Vagina (tissue), 2 donors: ENCODE measurements around the gene HLTF. TPM values are rescaled to one million over a fixed set of nuclear protein-coding genes. Genes with fewer than 3 reads are reported as not detected.

Source experiments
- DNase-seq, 2 donors: peaks; one replicate each; pipeline ENCODE4 v3.0.0-alpha.2; 2017; ENCODE audit errors: extremely low spot score in 2 of 2
- H3K27ac ChIP-seq: fragments of 200-600 bp; sonication (generic); one replicate; pipeline ENCODE4 v1.5.1; 2019
- H3K27me3 ChIP-seq: fragments of 200-600 bp; sonication (generic); one replicate; pipeline ENCODE4 v1.5.1; 2019
- H3K36me3 ChIP-seq, 2 donors: fragments of 200-600 bp; sonication (generic); one replicate each; pipeline ENCODE4 v1.5.1; 2017 to 2019
- H3K4me1 ChIP-seq: fragments of 200-600 bp; sonication (generic); one replicate; pipeline ENCODE4 v1.5.1; 2019
- H3K4me3 ChIP-seq, 2 donors: fragments of 200-600 bp; sonication (generic); 1 replicate in 1 of 2; 2 replicates in 1 of 2; pipeline ENCODE4 v1.5.1; 2016 to 2019
- H3K9me3 ChIP-seq: fragments of 200-600 bp; sonication (generic); one replicate; pipeline ENCODE4 v1.5.1; 2019
- POLR2A ChIP-seq, 2 donors: fragments of 450-650 bp; IDR thresholded peaks; one replicate each; pipeline ENCODE4 v1.6.1; 2017; ENCODE audit warnings: antibody characterized with exemption in 2 of 2, mild to moderate bottlenecking in 2 of 2, moderate library complexity in 2 of 2
- POLR2AphosphoS5 ChIP-seq, 2 donors: sonication (generic); formaldehyde crosslinking; IDR thresholded peaks; one replicate each; pipeline ENCODE4 v1.9.0; 2017; ENCODE audit warnings: antibody characterized with exemption in 2 of 2, mild to moderate bottlenecking in 2 of 2, low read depth in 1 of 2; ENCODE audit not compliant: insufficient read depth in 1 of 2
- intact Hi-C: fragments of 100-400 bp; cut with DNase I; formaldehyde crosslinking; loops from one replicate; pipeline ENCODE4 v1.15.1; 2023
- total RNA-seq: library from RNA; depleted of rRNA; stranded (reverse); fragments of >200 nt; gene quantifications from one replicate; pipeline ENCODE4 v1.2.3, GENCODE V29; 2016
- TF ChIP-seq, protein P1 (sequence below), 3 experiments: fragments of 450-650 bp in 2 of 3; fragments of 200-600 bp in 1 of 3; sonication (generic) in 1 of 3; IDR thresholded peaks; one replicate each; pipeline ENCODE4 v1.5.1; 2017 to 2019; ENCODE audit warnings: antibody characterized with exemption in 3 of 3, mild to moderate bottlenecking in 2 of 3, moderate library complexity in 2 of 3

The HLTF gene
- total RNA-seq, 1 donor from 2014 or later, result 27.0 TPM

DNA sequence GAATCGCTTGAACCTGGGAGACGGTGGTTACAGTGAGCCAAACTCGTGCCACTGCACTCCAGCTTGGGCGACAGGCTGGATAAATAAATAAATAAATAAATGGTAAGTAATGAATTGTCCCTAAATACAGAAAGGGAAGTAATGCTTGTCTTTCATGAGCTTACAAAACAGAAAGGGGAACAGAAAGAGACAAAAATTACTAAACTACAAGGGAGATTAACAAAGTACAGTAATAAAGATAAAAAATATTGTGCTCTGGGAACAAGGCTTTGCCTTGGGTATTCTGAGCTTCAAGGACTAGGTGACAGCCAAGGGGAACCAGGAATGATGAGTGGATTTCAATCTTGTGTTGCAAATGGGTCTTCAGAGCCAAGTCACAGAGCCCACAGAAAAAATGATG lies 9.2 kb upstream of the HLTF start:
- Histone ChIP-seq H3K36me3 (no peaks in the 10 kb centered on the region), H3K9me3 (no peaks in the 10 kb centered on the region), H3K4me1 (no peaks in the 10 kb centered on the region), H3K4me3 (no peak overlapping the region), H3K27ac (no peak overlapping the region), H3K27me3 (no peaks in the 10 kb centered on the region)
- TF ChIP-seq POLR2AphosphoS5 (IDR thresholded peaks at IDR 0.05; ENCODE audit: insufficient read depth in 1 of 2, low read depth in 1 of 2), result no peak
- TF ChIP-seq, protein P1, sequence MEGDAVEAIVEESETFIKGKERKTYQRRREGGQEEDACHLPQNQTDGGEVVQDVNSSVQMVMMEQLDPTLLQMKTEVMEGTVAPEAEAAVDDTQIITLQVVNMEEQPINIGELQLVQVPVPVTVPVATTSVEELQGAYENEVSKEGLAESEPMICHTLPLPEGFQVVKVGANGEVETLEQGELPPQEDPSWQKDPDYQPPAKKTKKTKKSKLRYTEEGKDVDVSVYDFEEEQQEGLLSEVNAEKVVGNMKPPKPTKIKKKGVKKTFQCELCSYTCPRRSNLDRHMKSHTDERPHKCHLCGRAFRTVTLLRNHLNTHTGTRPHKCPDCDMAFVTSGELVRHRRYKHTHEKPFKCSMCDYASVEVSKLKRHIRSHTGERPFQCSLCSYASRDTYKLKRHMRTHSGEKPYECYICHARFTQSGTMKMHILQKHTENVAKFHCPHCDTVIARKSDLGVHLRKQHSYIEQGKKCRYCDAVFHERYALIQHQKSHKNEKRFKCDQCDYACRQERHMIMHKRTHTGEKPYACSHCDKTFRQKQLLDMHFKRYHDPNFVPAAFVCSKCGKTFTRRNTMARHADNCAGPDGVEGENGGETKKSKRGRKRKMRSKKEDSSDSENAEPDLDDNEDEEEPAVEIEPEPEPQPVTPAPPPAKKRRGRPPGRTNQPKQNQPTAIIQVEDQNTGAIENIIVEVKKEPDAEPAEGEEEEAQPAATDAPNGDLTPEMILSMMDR (IDR thresholded peaks at IDR 0.05), result no peak
- no peak for TF ChIP-seq POLR2A (IDR thresholded peaks at IDR 0.05)
- no peak for DNase-seq
- intact Hi-C loops, result no loop called here

DNA sequence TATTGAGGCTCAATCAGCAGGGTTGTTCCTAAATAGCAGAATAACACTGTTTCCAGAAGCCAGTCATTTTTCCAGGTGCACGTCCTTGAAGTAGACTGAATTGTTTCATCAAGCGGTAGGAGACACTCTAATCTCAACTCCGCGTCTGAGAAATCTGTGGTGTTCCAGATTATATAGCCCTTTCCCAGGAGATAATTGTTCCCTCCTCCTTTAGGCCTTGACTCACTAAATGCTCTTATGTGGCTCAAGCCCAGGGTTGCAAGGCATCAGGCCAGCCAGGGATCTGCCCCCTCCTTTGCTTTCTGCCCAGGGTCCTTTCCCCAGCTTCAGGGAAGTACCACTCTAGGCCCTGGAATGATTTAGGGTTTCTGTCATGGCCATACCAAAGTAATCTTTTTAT lies 5.7 kb upstream of the HLTF start:
- no peaks in the 10 kb centered on the region for H3K4me1 ChIP-seq
- no peak for DNase-seq
- intact Hi-C loops, result no loop called here
- TF ChIP-seq POLR2AphosphoS5 (IDR thresholded peaks at IDR 0.05; ENCODE audit: insufficient read depth in 1 of 2, low read depth in 1 of 2) (no peak), POLR2A (IDR thresholded peaks at IDR 0.05) (no peak)
- TF ChIP-seq, protein P1 (IDR thresholded peaks at IDR 0.05), result no peak
- H3K36me3 ChIP-seq, result no peaks in the 10 kb centered on the region
- H3K9me3 ChIP-seq, result no peaks in the 10 kb centered on the region
- no peak overlapping the region for H3K27ac ChIP-seq
- no peak overlapping the region for H3K4me3 ChIP-seq
- H3K27me3 ChIP-seq, result no peaks in the 10 kb centered on the region

DNA sequence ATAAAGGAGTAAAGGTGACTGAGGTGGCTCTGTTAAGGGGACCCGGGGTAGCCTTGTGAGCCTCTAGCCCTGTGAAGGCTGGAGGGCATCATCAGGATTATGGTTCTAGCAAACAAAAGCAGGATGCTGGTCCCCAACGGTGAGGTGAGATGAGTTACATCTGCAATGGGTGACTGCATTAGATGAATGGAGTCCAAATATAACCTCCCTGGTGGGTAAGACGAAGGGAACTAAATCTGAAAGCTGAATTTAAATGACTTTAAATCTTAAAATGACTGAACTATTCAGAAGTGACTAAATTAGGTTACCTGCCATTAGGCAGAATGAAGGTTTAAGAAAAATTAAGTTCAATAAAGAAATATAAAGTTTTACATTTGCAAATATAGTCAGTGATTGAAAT lies 4.6 kb upstream of the HLTF start:
- no peaks in the 10 kb centered on the region for H3K27me3 ChIP-seq
- no peaks in the 10 kb centered on the region for H3K4me1 ChIP-seq
- H3K9me3 ChIP-seq, result no peaks in the 10 kb centered on the region
- no peak overlapping the region for H3K27ac ChIP-seq
- no peak overlapping the region for H3K4me3 ChIP-seq
- no peaks in the 10 kb centered on the region for H3K36me3 ChIP-seq
- no peak for DNase-seq
- intact Hi-C loops, result no loop called here
- TF ChIP-seq, protein P1 (IDR thresholded peaks at IDR 0.05), result no peak
- no peak for TF ChIP-seq POLR2A (IDR thresholded peaks at IDR 0.05)
- no peak for TF ChIP-seq POLR2AphosphoS5 (IDR thresholded peaks at IDR 0.05; ENCODE audit: insufficient read depth in 1 of 2, low read depth in 1 of 2)

DNA sequence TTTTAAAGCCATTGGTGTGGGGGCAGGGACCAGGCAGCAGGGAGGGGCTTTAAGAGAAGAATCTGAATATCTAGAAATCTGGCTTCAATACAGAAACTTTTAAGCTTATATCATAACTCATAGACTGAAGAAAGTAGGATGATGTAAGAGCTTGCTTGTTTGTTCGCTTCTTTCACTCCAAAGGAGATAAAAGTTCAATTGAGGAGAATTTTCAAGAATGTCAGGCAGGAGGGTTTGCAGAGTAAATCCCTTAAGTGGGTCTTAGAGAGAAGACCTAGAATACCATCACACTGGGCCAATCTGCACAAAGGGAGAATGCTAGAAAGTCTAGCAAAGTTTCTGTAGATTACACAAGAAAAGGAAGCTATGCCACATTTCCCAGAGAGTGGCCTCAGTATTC lies 4.1 kb upstream of the HLTF start:
- no peak for DNase-seq
- Histone ChIP-seq H3K4me1 (peaks cover 3% of the 10 kb centered on the region), H3K27me3 (no peaks in the 10 kb centered on the region), H3K4me3 (no peak overlapping the region), H3K27ac (no peak overlapping the region), H3K9me3 (no peaks in the 10 kb centered on the region), H3K36me3 (no peaks in the 10 kb centered on the region)
- intact Hi-C loops, result no loop called here
- TF ChIP-seq, protein P1 (IDR thresholded peaks at IDR 0.05), result no peak
- no peak for TF ChIP-seq POLR2A (IDR thresholded peaks at IDR 0.05)
- TF ChIP-seq POLR2AphosphoS5 (IDR thresholded peaks at IDR 0.05; ENCODE audit: insufficient read depth in 1 of 2, low read depth in 1 of 2), result no peak

DNA sequence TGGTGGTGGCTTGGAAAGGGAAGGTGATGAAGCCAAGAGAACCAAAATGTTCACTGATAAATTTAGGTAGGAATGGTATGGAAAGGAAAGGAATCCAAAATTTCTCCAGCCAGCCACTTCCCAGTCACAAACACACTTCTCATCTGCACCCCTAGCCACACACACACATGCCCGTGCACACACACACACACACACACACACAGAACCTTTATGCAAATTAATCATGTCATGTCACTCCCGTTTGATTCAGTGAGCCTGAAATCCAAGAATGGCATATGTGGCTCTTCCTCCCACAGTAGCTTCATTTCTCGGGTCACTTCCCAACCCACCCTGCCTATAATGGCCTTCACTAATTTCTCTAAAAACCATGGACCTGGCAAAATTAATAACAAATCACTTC lies 3.1 kb upstream of the HLTF start:
- no peak for DNase-seq
- intact Hi-C loops, result no loop called here
- TF ChIP-seq POLR2AphosphoS5 (IDR thresholded peaks at IDR 0.05; ENCODE audit: insufficient read depth in 1 of 2, low read depth in 1 of 2), result no peak
- TF ChIP-seq, protein P1 (IDR thresholded peaks at IDR 0.05), result no peak
- no peak for TF ChIP-seq POLR2A (IDR thresholded peaks at IDR 0.05)
- no peaks in the 10 kb centered on the region for H3K27me3 ChIP-seq
- no peaks in the 10 kb centered on the region for H3K9me3 ChIP-seq
- H3K4me3 ChIP-seq, result no peak overlapping the region
- H3K4me1 ChIP-seq, result peaks cover 12% of the 10 kb centered on the region
- H3K27ac ChIP-seq, result no peak overlapping the region
- no peaks in the 10 kb centered on the region for H3K36me3 ChIP-seq
